Right forelimb (tissue), 1 donor: Measurements from ENCODE around the gene SH3RF3.
"Not testable (repeated sequence)": the region's sequence is repeated elsewhere in the genome, so short reads cannot be mapped to it uniquely, and the experiment has no call there.

ENCODE experiments used
- DNase-seq: peaks from one replicate; pipeline ENCODE4 v3.0.0-alpha.2; 2018

Gene SH3RF3

DNA sequence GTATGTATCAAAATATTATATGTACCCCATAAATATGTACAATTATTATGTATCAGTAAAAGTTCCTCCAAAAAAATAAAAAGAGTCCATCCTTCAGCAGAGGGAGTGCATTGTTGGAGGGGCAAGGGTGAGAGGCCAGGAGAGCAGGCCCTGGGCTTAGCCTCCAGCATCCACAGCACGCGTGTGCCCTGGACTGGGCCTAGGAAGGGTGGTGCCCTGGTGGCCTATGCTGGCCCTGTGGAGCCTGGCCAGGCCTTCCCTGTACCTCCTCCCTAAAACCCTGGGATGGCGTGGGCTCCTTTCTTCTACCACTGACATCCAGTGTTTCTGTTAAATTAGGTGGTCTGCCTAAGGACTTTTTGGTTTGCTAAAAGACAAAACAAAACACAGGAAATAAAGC lies 93.4 kb downstream of the SH3RF3 start:
- peak; percentile 1 for DNase-seq

DNA sequence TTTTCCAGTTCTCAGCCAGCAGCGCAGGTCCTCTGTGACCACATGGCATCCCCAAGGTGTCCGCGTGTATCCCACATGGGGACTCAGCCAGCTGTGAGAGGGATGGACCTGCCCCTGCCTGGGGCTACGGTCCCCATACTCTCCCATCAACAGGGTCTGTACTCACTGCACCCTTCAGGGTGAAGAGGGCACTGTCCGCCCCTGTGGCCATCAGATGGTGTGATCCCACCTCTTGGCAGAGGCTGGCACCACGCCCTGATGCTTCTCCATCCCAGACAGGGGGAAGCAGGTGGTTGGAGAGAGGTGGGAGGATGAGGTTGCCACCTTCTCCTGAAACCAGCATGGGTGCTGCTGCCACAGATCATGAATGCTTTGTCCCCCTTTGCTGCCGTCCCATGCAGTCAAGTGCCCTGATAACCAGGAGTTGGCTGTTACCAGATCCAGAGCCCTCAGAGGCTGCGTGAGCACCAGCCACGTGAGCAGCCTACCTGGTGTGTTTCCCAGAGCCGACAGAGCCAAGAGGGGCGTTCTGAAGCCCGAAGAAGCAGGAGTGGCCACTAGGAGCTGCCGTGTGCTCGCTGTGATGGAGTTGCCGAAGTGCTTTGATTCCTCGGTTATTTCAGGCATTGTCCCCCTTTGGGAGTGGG lies 93.9 kb downstream of the SH3RF3 start:
- no peak for DNase-seq

DNA sequence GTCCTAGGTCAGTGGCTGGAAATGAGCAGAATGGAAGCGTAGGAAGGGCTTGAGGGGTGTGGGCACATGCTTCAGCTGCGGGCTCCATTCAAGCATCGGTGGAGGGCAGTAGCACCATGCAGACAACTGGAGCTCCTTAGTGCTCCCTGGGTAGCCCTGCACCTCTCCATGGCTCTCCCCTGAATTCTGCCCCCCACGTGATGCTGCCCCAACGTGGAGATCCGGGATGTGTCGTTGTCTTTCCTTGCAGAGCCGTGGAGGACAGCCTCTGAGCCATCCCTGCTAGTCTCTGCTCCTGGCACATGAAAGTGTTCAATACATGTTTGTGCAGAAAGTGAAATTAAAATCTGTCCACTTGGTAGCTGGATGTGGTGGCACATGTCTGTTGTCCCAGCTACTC lies 94.5 kb downstream of the SH3RF3 start:
- no peak for DNase-seq

DNA sequence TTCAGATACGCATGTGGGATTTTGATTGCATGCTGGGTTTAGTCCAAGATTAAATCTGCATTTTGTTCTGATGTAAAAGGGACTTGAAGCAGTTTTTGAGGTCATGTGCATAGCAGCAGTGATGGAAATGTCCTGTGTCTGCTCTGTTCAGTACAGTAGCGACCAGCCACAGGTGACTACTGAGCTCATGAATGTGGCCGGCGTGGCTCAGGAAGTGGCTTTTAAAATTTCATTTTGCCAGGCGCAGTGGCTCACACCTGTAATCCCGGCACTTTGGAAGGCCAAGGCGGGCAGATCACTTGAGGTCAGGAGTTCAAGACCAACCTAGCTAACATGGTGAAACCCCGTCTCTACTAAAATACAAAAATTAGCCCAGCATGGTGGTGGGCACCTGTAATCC lies 95.3 kb downstream of the SH3RF3 start:
- not testable (repeated sequence) for DNase-seq

DNA sequence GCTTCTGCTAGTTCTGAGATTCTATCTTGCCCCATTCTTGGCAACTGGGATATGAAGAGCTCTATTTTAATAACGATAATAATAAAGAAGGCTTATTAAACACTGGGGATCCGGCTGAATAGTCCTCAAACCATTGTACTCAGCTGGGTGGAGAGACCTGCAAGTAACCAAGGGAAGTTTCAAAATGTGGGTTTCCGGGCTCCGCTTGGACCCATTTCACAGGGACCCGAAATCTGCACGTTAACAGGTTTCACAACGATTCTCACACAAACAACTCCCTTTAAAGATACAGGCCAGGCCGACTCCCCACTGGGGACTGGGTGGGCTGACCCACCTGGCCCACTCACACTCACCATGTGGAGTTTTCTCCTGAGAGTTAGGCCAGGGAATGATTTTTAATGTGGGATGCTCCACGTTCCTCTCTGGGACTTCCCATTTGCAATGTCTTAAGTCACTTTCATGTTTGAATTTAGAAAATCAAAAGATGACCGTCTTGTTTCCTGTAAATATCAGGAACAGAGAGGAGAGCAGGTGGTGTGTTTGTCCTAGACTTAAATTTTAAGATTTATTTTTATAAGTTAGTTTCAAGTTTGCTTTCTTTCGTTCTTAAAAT lies 96.3 kb downstream of the SH3RF3 start:
- DNase-seq, result no peak

DNA sequence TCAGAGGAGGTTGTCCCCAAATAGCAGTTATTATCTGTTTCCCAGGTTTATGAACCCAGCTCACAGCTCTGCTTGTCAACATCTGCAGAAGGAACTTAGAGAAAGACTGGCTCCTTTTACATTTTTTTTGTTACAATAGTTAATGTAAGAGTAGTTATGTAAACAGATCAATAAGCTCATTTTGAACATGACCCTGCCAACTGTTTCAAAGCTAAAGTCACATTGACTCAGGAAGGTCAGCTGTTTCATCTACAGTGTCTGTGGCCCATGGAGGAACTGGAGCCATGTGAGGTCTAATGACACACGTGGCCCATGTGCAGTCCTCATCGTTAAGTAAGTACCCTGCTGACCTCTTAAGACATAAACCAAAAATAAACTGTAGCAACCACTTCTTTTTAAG lies 97.1 kb downstream of the SH3RF3 start:
- DNase-seq, result no peak

DNA sequence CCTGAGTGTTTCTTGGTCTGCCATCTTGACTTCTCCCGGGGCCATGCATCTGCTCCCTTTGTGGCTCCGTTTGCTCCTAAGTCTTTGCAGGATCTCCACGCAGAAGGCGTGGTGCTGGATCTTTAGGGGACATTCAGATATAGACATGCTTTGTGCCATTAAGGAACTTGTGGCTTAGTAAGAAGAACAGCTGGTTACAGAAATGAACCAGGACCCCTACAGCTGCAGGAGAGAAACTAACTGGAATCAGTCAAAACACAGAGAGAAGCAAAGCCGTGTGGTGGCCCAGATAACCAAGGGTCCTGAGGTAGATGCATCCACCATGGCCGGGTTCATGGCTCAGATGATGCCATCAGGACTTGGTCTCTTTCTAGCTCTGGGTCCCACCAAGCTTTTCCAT lies 97.6 kb downstream of the SH3RF3 start:
- no peak for DNase-seq

DNA sequence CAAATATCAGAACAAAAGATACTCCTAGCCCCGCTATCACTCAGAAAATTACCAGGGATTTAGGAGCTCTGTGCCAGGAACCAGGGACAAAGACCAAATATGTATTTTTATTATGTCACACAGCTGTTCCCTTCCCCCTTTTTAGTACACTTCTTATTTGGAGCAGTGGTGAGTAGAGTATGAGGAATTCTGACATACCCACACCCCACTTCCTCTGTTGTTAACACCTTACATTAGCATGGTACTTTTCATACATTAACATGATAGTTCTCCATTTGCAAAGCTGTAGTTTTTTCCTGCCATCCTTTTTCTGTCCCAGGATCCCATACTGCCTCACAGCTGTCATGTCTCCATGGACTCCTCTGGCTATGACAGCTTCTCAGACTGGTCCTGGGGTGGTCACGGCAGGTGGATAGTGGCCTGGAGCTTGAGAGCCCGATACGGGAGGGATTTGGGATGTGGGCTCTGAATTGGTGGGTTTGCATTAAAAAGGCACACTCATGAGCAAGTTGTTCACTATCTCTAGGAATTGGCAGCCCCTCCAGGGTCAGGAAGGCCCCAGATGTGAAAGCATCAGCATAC lies 100.2 kb downstream of the SH3RF3 start:
- no peak for DNase-seq

DNA sequence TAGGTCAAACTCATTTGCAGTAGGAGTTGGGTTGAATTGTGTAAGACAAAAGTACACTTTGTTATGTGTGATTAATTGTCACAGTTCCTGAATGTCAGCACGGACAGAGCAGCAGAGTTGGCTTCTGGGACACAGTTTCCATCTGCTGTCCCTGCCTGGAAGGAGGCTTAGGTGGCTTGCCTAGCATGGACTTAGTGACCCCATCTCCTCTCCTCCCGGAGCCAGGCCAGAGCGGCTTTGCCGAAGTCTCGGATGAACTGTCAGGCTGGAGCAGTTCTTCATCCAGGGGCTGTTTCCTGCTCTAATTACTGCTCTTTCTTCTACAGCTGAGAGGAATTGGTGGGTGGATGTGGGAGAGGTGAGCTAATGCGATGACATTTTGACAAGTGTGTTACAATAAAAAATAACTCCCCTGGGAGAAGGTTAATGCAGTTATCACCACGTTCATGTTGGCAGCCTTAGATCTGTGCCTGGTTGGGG lies 102.0 kb downstream of the SH3RF3 start:
- DNase-seq, result no peak

DNA sequence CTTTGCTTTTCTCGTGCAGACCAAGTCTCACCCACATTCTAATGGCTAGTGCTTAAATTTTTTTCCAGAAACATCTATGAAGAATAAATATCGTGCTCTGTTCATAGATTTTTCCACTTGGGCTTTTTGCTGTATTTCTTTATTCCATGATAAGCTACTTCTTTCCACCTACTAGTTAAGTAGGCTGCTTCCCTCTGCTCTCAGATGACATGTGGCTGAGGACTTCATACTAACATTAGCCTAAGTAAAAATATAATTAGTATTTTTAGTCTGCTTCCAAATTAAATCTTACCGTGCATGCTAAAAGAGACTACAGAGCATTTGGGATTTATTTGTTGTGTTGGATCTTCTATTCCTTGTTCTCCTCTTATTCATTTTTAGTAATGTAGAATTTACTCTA lies 102.4 kb downstream of the SH3RF3 start:
- no peak for DNase-seq

DNA sequence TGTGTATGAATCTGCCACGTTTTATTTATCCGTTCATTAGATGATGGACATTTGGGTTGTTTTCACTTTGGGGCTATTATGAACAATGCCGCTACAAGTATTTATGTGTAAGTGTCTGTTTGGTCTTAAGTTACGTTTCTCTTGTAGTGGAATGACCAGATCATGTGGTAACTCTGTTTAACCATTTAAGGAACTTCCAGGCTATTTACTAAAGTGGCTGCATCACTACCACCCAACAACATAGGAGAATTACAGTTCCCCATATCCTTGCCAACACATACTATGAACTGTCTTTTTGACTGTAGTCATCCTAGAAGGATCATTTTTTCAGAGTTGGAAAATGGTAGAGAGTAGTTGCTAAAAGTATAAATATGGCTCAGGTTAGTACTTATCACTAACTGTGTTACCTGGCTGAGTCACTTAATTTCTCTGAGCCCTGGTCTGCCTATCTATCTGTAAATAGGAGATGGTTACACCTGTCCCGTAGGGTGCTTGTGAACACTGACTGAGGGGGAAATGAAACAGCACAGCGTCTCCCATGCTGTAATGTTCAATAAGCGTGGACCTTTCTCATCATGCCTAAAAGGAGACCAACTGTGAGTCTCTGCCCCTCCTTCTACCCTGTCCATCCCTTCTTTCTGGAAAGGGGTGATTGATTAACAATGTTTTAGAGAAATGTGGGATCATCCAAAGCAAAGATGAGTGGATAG lies 103.1 kb downstream of the SH3RF3 start:
- no peak for DNase-seq

DNA sequence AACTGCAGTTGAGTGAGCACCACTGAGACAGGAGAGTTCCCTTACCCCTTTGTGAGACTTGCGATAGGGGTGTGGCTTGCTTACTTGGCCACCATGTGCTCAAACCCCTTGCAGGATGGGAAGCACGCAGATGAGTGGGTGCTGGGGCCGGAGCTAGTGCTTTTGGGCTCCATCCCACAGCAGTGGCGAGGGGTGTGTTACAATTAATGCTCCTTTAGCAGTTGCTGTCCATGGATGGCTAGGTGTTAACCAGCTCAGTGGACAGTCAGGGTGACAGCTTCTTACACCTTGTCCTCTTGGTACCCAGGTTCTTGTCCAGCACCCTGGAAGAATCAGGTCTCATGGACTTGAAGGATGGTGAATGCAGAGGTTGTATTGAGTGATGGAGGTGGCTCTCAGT lies 103.9 kb downstream of the SH3RF3 start:
- no peak for DNase-seq

DNA sequence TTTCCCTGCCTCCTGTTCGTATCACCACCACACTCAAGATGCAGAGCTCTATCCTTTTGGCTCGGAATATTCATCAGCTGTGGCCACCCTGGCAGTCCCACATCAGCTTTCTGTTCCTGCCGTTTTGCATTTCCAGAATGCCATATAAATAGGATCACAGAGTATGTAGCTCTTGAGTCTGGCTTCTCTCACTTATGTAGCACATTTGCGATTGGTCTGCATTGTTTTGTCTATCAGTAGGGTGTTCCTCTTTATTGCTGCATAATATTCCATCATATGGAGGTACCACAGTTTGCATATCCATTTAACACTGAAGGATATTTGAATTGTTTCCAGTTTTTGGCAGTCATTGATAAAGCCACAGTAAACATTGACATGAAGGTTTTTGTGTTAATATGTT lies 104.6 kb downstream of the SH3RF3 start:
- DNase-seq, result no peak

DNA sequence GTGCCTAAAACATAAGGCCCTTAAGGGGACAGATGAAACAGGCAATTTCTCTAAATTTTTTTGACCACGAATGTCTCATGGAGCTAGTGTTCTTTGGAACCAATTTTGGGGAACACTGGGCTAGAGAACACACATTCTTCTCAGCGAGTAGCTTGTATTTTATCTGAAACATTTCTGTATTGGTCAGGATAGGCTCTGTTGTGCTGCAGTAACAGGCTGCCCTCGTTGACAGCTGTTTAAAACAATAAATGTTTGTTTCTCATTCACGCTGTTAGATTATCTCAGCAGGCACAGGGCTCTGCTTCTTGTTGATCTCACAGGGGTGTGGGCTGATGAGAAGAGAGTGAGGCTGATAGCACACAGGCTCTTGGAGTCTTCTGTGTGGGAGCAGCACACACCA lies 105.3 kb downstream of the SH3RF3 start:
- no peak for DNase-seq

DNA sequence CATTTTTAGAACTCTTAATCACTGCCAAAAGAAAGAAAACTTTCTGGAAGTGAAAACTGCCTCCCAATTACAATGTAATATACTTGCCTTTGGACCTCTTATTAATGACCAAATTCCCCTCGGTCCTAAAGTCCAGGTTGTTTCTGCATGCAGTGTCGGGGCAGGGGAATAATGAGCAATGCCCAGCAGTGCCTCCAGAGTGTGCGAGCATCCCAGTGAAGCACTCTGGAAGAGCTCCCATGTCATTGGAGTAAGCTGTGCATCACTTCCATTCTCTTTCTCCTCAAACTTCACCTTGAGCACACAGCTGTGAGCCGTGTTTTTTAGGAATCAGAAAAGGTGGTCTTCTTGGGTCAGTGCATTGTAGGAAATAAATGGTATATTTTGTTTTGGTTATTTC lies 107.1 kb downstream of the SH3RF3 start:
- no peak for DNase-seq

DNA sequence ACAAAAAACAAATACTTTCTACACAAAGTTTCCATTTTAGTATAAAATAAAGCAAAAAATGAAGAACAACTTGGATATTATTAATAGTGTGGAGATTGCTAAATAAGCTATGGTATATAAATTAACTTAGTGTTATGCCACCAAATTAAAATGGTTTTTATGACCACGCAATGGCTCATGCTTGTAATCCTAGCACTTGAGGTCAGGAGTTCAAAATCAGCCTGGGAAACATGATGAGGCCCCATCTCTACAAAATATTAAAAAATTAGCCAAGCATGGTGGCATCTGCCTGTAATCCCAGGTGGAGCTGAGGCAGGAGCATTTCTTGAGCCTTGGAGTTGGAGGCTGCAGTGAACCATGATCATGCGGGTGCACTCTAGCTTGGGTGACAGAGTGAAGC lies 108.8 kb downstream of the SH3RF3 start:
- DNase-seq, result no peak

DNA sequence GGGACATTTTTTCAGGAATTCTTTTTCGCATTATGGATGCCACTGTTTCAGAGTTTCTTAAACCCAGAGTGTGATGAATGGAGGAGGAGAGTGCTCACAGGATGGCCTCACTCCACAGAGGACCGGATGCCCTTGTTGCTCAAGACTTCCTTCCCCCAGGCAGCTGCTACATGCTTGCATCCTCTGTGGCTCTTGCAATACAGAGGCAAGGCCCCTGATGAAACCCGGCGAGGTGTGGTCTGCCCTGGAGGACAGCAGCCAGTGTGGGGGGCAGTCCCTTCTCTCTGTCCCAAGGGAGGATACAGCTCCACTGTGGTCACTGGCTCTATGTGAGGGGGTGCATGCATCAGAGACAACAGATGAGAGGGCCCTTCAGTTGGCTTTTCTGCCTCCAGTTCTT lies 109.6 kb downstream of the SH3RF3 start:
- no peak for DNase-seq

DNA sequence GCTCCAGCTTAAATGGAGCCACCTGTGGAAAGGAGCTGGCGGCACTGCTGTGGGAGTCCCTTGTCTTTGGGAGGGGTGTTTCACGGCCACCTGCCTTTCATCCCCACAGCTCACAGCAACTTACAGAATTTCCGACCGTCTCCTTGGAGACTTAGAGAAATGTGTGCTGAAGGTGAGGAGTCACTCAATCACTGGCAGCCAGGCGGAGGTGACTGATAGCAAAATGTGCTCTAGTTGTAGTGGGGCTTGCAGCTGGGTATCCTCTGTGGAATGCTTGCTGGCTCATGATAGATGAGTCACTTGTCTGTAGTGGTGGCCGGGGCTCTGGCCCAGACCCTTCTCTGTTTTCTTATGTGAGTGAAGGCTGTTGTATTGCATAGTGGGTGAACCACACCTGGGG lies 110.7 kb downstream of the SH3RF3 start:
- no peak for DNase-seq

DNA sequence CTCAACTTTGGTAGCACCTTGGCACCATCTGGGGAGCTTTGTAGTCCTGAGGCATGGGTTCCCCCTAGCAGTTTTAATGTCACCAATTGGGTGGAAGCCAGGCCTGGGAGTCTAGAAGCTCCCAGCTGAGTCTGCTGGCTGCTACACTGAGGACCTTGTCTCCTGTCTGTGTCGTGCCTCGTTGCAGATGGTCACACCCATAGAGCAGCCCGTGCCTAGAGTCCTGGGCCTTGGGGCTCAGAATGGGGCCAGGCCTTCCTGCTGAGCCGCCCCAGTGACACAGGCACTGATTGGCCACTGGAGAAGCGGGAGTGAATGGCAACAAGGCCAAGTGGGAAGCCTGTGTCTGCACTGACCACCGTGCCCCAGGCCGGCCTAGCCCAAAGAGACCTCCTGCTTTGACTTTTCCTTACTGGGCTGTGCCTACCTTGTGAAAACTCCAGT lies 113.2 kb downstream of the SH3RF3 start:
- no peak for DNase-seq

DNA sequence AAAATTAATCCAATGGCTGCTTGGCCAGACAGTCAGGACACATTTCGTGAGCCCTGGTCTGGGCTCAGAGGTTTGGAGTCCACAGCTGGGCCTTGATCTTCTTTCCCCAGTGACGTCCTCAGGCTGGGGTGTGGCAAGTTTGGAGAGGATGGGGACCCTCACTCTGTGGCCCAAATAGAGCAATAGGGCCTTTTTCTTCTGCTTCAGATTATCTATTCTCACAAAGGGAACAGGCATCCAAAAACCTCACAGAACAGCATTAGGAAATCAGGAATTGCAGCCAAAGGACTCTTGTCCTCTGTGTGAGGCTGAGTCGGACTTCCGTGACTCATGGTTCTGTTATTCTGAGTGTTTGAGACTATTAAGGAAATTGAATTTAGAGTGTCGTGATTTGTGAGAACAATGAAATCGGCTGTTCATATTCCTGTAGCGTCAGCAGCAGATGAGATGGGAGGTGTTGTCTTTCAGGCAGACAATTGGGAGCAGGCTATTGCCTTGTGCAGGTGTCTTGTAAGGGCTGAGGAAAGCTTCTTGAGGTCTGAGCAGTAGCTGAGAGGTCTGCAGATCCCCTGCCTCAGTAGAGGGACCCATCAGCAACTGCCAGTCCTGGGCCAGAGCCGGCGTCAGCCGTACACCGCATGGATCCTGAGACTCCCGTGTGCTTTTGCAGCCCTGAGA lies 113.8 kb downstream of the SH3RF3 start:
- no peak for DNase-seq

DNA sequence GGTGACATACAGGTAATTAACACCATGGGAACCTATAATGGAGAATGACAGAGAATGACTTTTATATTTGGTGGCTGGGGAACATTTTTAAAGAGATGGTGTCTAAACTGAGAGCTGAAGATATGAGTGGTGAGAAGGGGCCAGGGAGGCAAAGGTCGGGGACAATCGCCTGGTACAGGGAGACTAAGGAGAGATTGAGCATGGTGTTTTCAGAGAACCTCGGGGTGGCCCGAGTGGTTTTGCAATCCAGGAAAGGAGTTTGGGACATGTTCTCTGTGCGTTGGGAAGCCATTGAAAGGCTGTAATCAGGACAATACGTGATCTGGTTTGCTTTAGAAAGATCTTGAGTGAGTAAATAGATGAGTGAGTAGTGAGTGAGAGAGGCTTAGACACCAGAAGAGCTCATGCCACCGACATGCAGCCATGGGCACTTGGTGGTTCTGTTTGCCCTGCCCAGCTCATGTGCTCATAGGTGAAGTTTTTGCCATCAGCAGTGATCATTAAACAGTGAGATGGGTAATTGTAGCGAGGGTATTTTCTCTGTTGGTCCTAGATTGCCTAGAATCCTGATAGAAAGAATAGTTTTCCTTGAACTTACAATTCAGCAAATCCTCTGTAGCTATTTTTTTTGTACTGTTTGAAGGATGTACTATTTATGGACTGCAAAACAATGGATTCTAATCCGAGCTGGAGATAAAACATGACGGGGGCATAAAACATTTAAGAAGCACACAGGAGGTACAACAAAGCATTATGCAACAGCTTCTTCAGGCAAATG lies 114.7 kb downstream of the SH3RF3 start:
- no peak for DNase-seq

DNA sequence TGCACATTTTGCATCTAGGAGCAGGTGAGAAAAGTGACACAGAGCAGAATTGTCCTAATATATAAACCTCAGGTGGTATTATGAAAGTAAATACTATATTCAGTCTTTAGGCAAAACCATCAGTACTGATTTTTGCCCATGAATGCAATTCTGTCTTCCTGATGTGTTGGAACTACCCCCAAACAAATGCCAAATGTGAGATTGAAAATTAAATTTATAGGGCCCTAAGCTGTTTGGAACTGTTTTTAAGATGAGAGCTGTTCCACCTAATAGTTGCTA lies 115.2 kb downstream of the SH3RF3 start:
- DNase-seq, result no peak
